Astrocyte (in vitro differentiated cells and primary cell): ENCODE data around the gene ZNF362. TPM values are rescaled to one million over a fixed set of nuclear protein-coding genes. Genes with fewer than 3 reads are reported as not detected.

Experiments
- DNase-seq: peaks from one replicate; pipeline ENCODE4 v3.0.0-alpha.2; 2010; ENCODE audit warnings: low read depth
- FAIRE-seq: peaks from 2 replicates; lab custom pipeline; 2011; peaks lifted over from hg19 to GRCh38; lab: Jason Lieb, UNC
- H2AFZ ChIP-seq: 2 replicates; pipeline ENCODE4 v1.6.0; 2012; ENCODE audit warnings: low read depth, low read length, inconsistent platforms
- H3K27ac ChIP-seq: 2 replicates; pipeline ENCODE4 v1.5.1; 2011; ENCODE audit warnings: low read depth, low read length, inconsistent platforms
- H3K27me3 ChIP-seq: 2 replicates; pipeline ENCODE4 v1.6.0; 2011; ENCODE audit warnings: low read length, inconsistent platforms; ENCODE audit not compliant: insufficient read depth
- H3K36me3 ChIP-seq: 2 replicates; pipeline ENCODE4 v1.5.1; 2011; ENCODE audit warnings: low read length, inconsistent platforms; ENCODE audit not compliant: insufficient read depth
- H3K4me1 ChIP-seq: 2 replicates; pipeline ENCODE4 v1.5.1; 2011; ENCODE audit warnings: low read length, inconsistent platforms; ENCODE audit not compliant: insufficient read depth
- H3K4me2 ChIP-seq: 2 replicates; pipeline ENCODE4 v1.6.0; 2012; ENCODE audit warnings: low read length, inconsistent platforms
- H3K4me3 ChIP-seq: 2 replicates; pipeline ENCODE4 v1.5.1; 2011; ENCODE audit warnings: low read depth, mild to moderate bottlenecking, low read length, inconsistent platforms; ENCODE audit not compliant: insufficient read depth
- H3K79me2 ChIP-seq: 2 replicates; pipeline ENCODE4 v1.6.0; 2012; ENCODE audit warnings: mild to moderate bottlenecking, low read length, inconsistent platforms; ENCODE audit not compliant: insufficient read depth
- H3K9ac ChIP-seq: 2 replicates; pipeline ENCODE4 v1.6.0; 2012; ENCODE audit warnings: mild to moderate bottlenecking, low read length, inconsistent platforms
- H3K9me3 ChIP-seq: 2 replicates; pipeline ENCODE4 v1.5.1; 2012; ENCODE audit warnings: low read depth, mild to moderate bottlenecking, low read length, inconsistent platforms; ENCODE audit not compliant: insufficient read depth
- H4K20me1 ChIP-seq: 2 replicates; pipeline ENCODE4 v1.6.0; 2012; ENCODE audit warnings: low read length, inconsistent platforms; ENCODE audit not compliant: insufficient read depth
- H3K27ac Mint-ChIP-seq: one replicate; pipeline ENCODE4 v1.8.0; 2021; ENCODE audit warnings: mild to moderate bottlenecking, mixed read lengths; ENCODE audit not compliant: unreplicated experiment
- H3K27me3 Mint-ChIP-seq: one replicate; pipeline ENCODE4 v1.8.0; 2021; ENCODE audit warnings: low read depth, mixed read lengths; ENCODE audit not compliant: unreplicated experiment
- H3K36me3 Mint-ChIP-seq: one replicate; pipeline ENCODE4 v1.8.0; 2021; ENCODE audit warnings: low read depth, mixed read lengths; ENCODE audit not compliant: unreplicated experiment
- H3K4me1 Mint-ChIP-seq: one replicate; pipeline ENCODE4 v1.8.0; 2021; ENCODE audit warnings: low read depth, mixed read lengths; ENCODE audit not compliant: unreplicated experiment
- H3K4me3 Mint-ChIP-seq: one replicate; pipeline ENCODE4 v1.8.0; 2021; ENCODE audit warnings: mild to moderate bottlenecking, moderate library complexity, mixed read lengths; ENCODE audit not compliant: unreplicated experiment
- H3K9me3 Mint-ChIP-seq: one replicate; pipeline ENCODE4 v1.8.0; 2021; ENCODE audit warnings: mild to moderate bottlenecking, mixed read lengths; ENCODE audit not compliant: unreplicated experiment
- CTCF ChIP-seq: IDR thresholded peaks from 2 replicates; pipeline ENCODE4 v1.5.1; 2011; ENCODE audit warnings: low read depth, mild to moderate bottlenecking, inconsistent platforms, low read length, moderate library complexity; ENCODE audit not compliant: insufficient read depth
- EZH2 ChIP-seq: IDR thresholded peaks from 2 replicates; pipeline ENCODE4 v1.6.1; 2012; ENCODE audit warnings: mild to moderate bottlenecking, low read length, inconsistent platforms; ENCODE audit not compliant: insufficient read depth
- total RNA-seq: library from RNA; stranded (reverse); gene quantifications from 2 replicates; pipeline ENCODE4 v1.2.1, GENCODE V29; 2021

Gene ZNF362
- total RNA-seq, 1 donor from 2014 or later = 38.7 TPM

- Histone ChIP-seq H3K9ac (no peak overlapping the region), H3K4me1 (no peaks in the 10 kb centered on the region), H3K4me3 (no peak overlapping the region), H3K36me3 (peaks cover 5% of the 10 kb centered on the region), H3K9me3 (no peaks in the 10 kb centered on the region), H3K27ac (no peak overlapping the region), H2AFZ (no peak overlapping the region), H3K4me2 (no peak overlapping the region), H4K20me1 (peaks cover 30% of the 10 kb centered on the region), H3K79me2 (peaks cover 10% of the 10 kb centered on the region), H3K27me3 (no peaks in the 10 kb centered on the region)
- no peaks in the 10 kb centered on the region for H3K9me3 Mint-ChIP-seq
- FAIRE-seq (no peak), DNase-seq (no peak)
- H3K27me3 Mint-ChIP-seq = no peaks in the 10 kb centered on the region
- no peak overlapping the region for H3K27ac Mint-ChIP-seq
- peaks cover 2% of the 10 kb centered on the region for H3K4me1 Mint-ChIP-seq
- no peak overlapping the region for H3K4me3 Mint-ChIP-seq
- H3K36me3 Mint-ChIP-seq = peaks cover 20% of the 10 kb centered on the region
- TF ChIP-seq EZH2 (no peak), CTCF (no peak)
Observed at GRCh38 chr1:33295023-33295422, 38.7 kb downstream of the ZNF362 start.

GRCh38 chr1:33295450-33296081 is 39.3 kb downstream of the ZNF362 start:
- Mint-ChIP-seq H3K4me3 (no peak overlapping the region), H3K4me1 (peaks cover 3% of the 10 kb centered on the region), H3K36me3 (peaks cover 23% of the 10 kb centered on the region), H3K27me3 (no peaks in the 10 kb centered on the region), H3K9me3 (no peaks in the 10 kb centered on the region), H3K27ac (no peak overlapping the region)
- Histone ChIP-seq H3K36me3 (peaks cover 5% of the 10 kb centered on the region), H3K4me2 (no peak overlapping the region), H3K4me1 (no peaks in the 10 kb centered on the region), H3K27me3 (no peaks in the 10 kb centered on the region), H4K20me1 (peaks cover 30% of the 10 kb centered on the region), H3K9ac (no peak overlapping the region), H3K27ac (no peak overlapping the region), H3K79me2 (peaks cover 10% of the 10 kb centered on the region), H3K9me3 (no peaks in the 10 kb centered on the region), H3K4me3 (no peak overlapping the region), H2AFZ (no peak overlapping the region)
- FAIRE-seq (no peak), DNase-seq (peak; percentile 14)
- TF ChIP-seq EZH2 (no peak), CTCF (peak; percentile 93)

- FAIRE-seq (no peak), DNase-seq (no peak)
- no peaks in the 10 kb centered on the region for H3K27me3 ChIP-seq
Observed at GRCh38 chr1:33296082-33296458, 39.8 kb downstream of the ZNF362 start.

More at GRCh38 chr1:33296082-33296458, 39.8 kb downstream of the ZNF362 start:
- Mint-ChIP-seq H3K4me3 (no peak overlapping the region), H3K27me3 (no peaks in the 10 kb centered on the region), H3K36me3 (peaks cover 22% of the 10 kb centered on the region), H3K9me3 (no peaks in the 10 kb centered on the region), H3K27ac (no peak overlapping the region), H3K4me1 (peaks cover 3% of the 10 kb centered on the region)
- Histone ChIP-seq H3K4me2 (no peak overlapping the region), H4K20me1 (peaks cover 30% of the 10 kb centered on the region), H3K79me2 (peaks cover 10% of the 10 kb centered on the region), H3K36me3 (peaks cover 5% of the 10 kb centered on the region), H3K9me3 (no peaks in the 10 kb centered on the region), H3K9ac (no peak overlapping the region), H3K4me1 (peaks cover 2% of the 10 kb centered on the region), H3K27ac (no peak overlapping the region), H3K4me3 (no peak overlapping the region), H2AFZ (no peak overlapping the region)
- TF ChIP-seq EZH2 (no peak), CTCF (no peak)
